Heart right ventricle (tissue), 16 donors: Measurements from ENCODE around the gene RMDN2. TPM values are rescaled to one million over a fixed set of nuclear protein-coding genes. Genes with fewer than 3 reads are reported as not detected.

ENCODE experiments used
- ATAC-seq, 8 donors: fragments of 200-7000 bp; cut with Tn5 transposase; one replicate each; pipeline ENCODE4 v1.9.1; 2020; ENCODE audit warnings: mild to moderate bottlenecking in 8 of 8, moderate library complexity in 8 of 8, moderate number of reproducible peaks in 1 of 8
- DNase-seq, 2 donors: peaks; one replicate each; pipeline ENCODE4 v3.0.0-alpha.2; 2020
- H3K27ac ChIP-seq, 10 donors: fragments of 200-600 bp; sonication (generic) in 2 of 10; one replicate each; pipeline versions ENCODE4 v1.5.0 to v1.8.0; 2020 to 2022; ENCODE audit warnings: mild to moderate bottlenecking in 3 of 10
- H3K27me3 ChIP-seq, 7 donors: fragments of 200-600 bp; one replicate each; pipeline ENCODE4 v1.8.0; 2021 to 2022; ENCODE audit warnings: mild to moderate bottlenecking in 2 of 7
- H3K36me3 ChIP-seq, 9 donors: fragments of 200-600 bp; sonication (generic) in 1 of 9; one replicate each; pipeline versions ENCODE4 v1.5.0 to v1.8.0; 2020 to 2022; ENCODE audit warnings: mild to moderate bottlenecking in 2 of 9
- H3K4me1 ChIP-seq, 9 donors: fragments of 200-600 bp; sonication (generic) in 1 of 9; one replicate each; pipeline versions ENCODE4 v1.5.0 to v1.8.0; 2020 to 2022; ENCODE audit warnings: mild to moderate bottlenecking in 4 of 9
- H3K4me3 ChIP-seq, 10 donors: fragments of 200-600 bp; sonication (generic) in 2 of 10; one replicate each; pipeline versions ENCODE4 v1.5.0 to v1.8.0; 2020 to 2022; ENCODE audit warnings: mild to moderate bottlenecking in 7 of 10, moderate library complexity in 2 of 10
- H3K9me3 ChIP-seq, 11 donors: fragments of 200-600 bp in 10 of 11; sonication (generic) in 2 of 11; one replicate each; pipeline versions ENCODE4 v1.5.0 to v1.8.0; 2013 to 2022; ENCODE audit warnings: mild to moderate bottlenecking in 2 of 11, control low read depth in 1 of 11, moderate library complexity in 1 of 11
- CTCF ChIP-seq, 9 donors: fragments of 200-600 bp; sonication (generic) in 2 of 9; IDR thresholded peaks; one replicate each; pipeline versions ENCODE4 v1.5.0 to v1.8.0; 2021 to 2022; ENCODE audit warnings: antibody characterized with exemption in 9 of 9, mild to moderate bottlenecking in 5 of 9, moderate library complexity in 1 of 9
- WGBS, 2 donors: extraction: QIAGEN DNeasy Blood & Tissue Kit; methylation state at CpG; one replicate each; pipeline ENCODE4 v1.1.7; 2013; ENCODE audit warnings: inconsistent platforms in 1 of 2; 5-methylcytosine and 5-hydroxymethylcytosine counted together
- intact Hi-C, 10 donors: fragments of 100-400 bp; cut with DNase I; formaldehyde crosslinking; loops; one replicate each; pipeline versions ENCODE4 v1.11.1 to v1.14.2; 2022
- polyA plus RNA-seq, 2 donors: library from polyadenylated mRNA; stranded (reverse); fragments of 200-250 nt; gene quantifications; one replicate each; pipeline ENCODE4 v1.2.3, GENCODE V29; 2013
- total RNA-seq, 10 donors: library from RNA; stranded (reverse); fragmentation: NEBNext Ultra II Directional in 3 of 10; extraction: Animal tissue kit (Norgen Biotek cat#: 25700) in 3 of 10; gene quantifications; one replicate each; pipeline versions ENCODE4 v1.2.1 to v1.2.4, GENCODE V29; 2021 to 2023
- donor health status: Arrhythmogenic right ventricular cardiomyopathy.
- donor health status: ischemic (EF 13 %, LVEDD 7.1; RV severe dilation, severe dysfunction).
- donor health status: healthy with polysubstance abuse.
- donor health status: DM: no; HTN: yes; CAD: no.
- donor health status: DM: no; HTN: no; CAD: no.
- donor health status: ischemic (EF 25% LVEDD 6.9; RV normal size, moderate dysfunction).
- donor health status: ischemic (EF 25% LVEDD 5.7; RV mildly dilated, moderate dysfunction).
- donor health status: healthy.
- donor health status: DM: yes; HTN: yes; CAD: no.
- donor health status: Ischemic cardiomyopathy.
- donor health status: ischemic (EF 35%, LVEDD 5.7; RV mildly dilated, moderate dysfunction).
- donor health status: nonischemic (EF 11% LVEDD 7.7; RV severe dilation, severe dysfunction).
- donor health status: DM: yes; HTN: yes; CAD: no.
- donor health status: PGD.
- donor health status: ischemic (EF 29% LVEDD 5.4; RV normal size, mild dysfunction).
- donor health status: nonischemic (EF 23%, LVEDD 6.1; RV moderate dilation, normal function).

The RMDN2 gene
- total and polyA plus RNA-seq, 12 donors: 2.5 to 8.5 (median 4.9) TPM

- H3K27ac ChIP-seq: peak overlapping the region in 3 of 10 donors; percentile 14 to 51 (median 48)
- ATAC-seq (peak in 7 of 8 donors; percentile 38 to 81 (median 68)), DNase-seq (peak in 1 of 2 donors; percentile 43)
- no peaks in the 10 kb centered on the region for H3K27me3 ChIP-seq
- no peak overlapping the region for H3K4me3 ChIP-seq
- 27 to 63% methylated on average over 2 of the region's 2 CpGs for WGBS, 2 donors
- no peaks in the 10 kb centered on the region for H3K36me3 ChIP-seq
- H3K4me1 ChIP-seq: peaks cover 0 to 33% (median 23%) of the 10 kb centered on the region in 9 donors
- TF ChIP-seq CTCF (IDR thresholded peaks at IDR 0.05): no peak
- H3K9me3 ChIP-seq: no peaks in the 10 kb centered on the region
- intact Hi-C loops: loop anchor here in 1 of 10 donors (10.0 kb wide), 1 partner anchor 355 kb away; no protein-coding TSS in a partner anchor
Measured at GRCh38 chr2:37919631-37920032, 5.5 kb upstream of the RMDN2 start.

GRCh38 chr2:37920570-37920969 lies 4.5 kb upstream of the RMDN2 start:
- Histone ChIP-seq H3K27me3 (no peaks in the 10 kb centered on the region), H3K36me3 (no peaks in the 10 kb centered on the region), H3K4me3 (no peak overlapping the region), H3K27ac (no peak overlapping the region), H3K9me3 (no peaks in the 10 kb centered on the region), H3K4me1 (peaks cover 0 to 36% (median 25%) of the 10 kb centered on the region in 9 donors)
- ATAC-seq: no peak
- no peak for TF ChIP-seq CTCF (IDR thresholded peaks at IDR 0.05)
- 67 to 69% methylated on average over 5 of the region's 5 CpGs for WGBS, 2 donors
- intact Hi-C loops: no loop called here
- no peak for DNase-seq

- no peak for TF ChIP-seq CTCF (IDR thresholded peaks at IDR 0.05)
- DNase-seq: no peak
- WGBS, 2 donors: 76 to 80% methylated on average over 5 of the region's 5 CpGs
- Histone ChIP-seq H3K4me3 (no peak overlapping the region), H3K27ac (no peak overlapping the region), H3K27me3 (no peaks in the 10 kb centered on the region), H3K36me3 (no peaks in the 10 kb centered on the region), H3K4me1 (peaks cover 0 to 39% (median 20%) of the 10 kb centered on the region in 9 donors), H3K9me3 (no peaks in the 10 kb centered on the region)
- ATAC-seq: no peak
- intact Hi-C loops: no loop called here
Measured at GRCh38 chr2:37921781-37922180, 3.3 kb upstream of the RMDN2 start.

- Histone ChIP-seq H3K4me3 (no peak overlapping the region), H3K36me3 (no peaks in the 10 kb centered on the region), H3K9me3 (no peaks in the 10 kb centered on the region), H3K4me1 (peaks cover 0 to 35% (median 11%) of the 10 kb centered on the region in 9 donors), H3K27me3 (no peaks in the 10 kb centered on the region), H3K27ac (no peak overlapping the region)
- WGBS, 2 donors: 91 to 94% methylated on average over 13 of the region's 13 CpGs
- DNase-seq (no peak), ATAC-seq (no peak)
- intact Hi-C loops: no loop called here
- TF ChIP-seq CTCF (IDR thresholded peaks at IDR 0.05): no peak
Measured at GRCh38 chr2:37923308-37924055, 1.6 kb upstream of the RMDN2 start.
